VCaP (cell line): ENCODE measurements around the gene CDKN1C.

Source experiments
- H3K27ac ChIP-seq: fragments of 450-650 bp; 2 replicates; pipeline ENCODE4 v1.5.1; 2017
- CTCF ChIP-seq: fragments of 450-650 bp; conservative IDR thresholded peaks from 2 replicates; pipeline ENCODE4 v1.5.1; 2017; ENCODE audit warnings: mild to moderate bottlenecking, moderate library complexity

The CDKN1C gene

GRCh38 chr11:2836315-2837095, 49.1 kb downstream of the CDKN1C start:
- TF ChIP-seq CTCF = no peak
- no peak overlapping the region for H3K27ac ChIP-seq

- H3K27ac ChIP-seq = no peak overlapping the region
- no peak for TF ChIP-seq CTCF
These were observed 49.8 kb downstream of the CDKN1C start for GRCh38 chr11:2835751-2836150.

- TF ChIP-seq CTCF = no peak
These were observed 50.3 kb downstream of the CDKN1C start for GRCh38 chr11:2835296-2835695.

GRCh38 chr11:2834503-2835273, 50.9 kb downstream of the CDKN1C start:
- no peak overlapping the region for H3K27ac ChIP-seq
- TF ChIP-seq CTCF = no peak

More at GRCh38 chr11:2835296-2835695, 50.3 kb downstream of the CDKN1C start:
- no peak overlapping the region for H3K27ac ChIP-seq

GRCh38 chr11:2833716-2834502, 51.7 kb downstream of the CDKN1C start:
- H3K27ac ChIP-seq = no peak overlapping the region
- TF ChIP-seq CTCF = no peak
